CD4-positive, alpha-beta T cell treated with Interleukin-6 at 100 ng/mL for 8 hours (primary cell): Measurements from ENCODE around the gene FAM180A.

Experiments used
- DNase-seq: peaks from one replicate; pipeline ENCODE4 v3.0.0-alpha.2; 2020; ENCODE audit warnings: mixed read lengths, low spot score

Gene FAM180A

DNA sequence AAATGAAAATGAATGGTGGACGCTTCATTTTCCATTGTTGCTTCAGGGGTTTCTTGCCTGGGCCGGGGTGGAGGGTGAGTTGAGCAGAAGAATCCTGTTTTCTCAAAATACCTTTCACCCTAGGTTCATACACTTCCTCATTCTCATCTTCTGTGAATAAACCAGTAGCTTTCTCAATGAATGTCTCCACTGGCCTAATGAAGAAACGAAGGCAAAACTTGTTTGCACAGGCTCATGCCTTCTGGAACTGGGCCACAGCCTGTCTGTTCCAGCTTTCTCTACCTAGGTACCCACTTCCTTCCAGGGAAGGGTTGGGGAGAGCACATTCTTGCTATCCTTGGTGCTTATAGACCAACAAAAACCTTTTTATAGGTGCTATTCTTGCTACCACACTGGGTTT is 65.0 kb downstream of the FAM180A start:
- DNase-seq, result no peak

- DNase-seq, result no peak
These were observed 66.4 kb downstream of the FAM180A start for GRCh38 chr7:135682191-135682590.

DNA sequence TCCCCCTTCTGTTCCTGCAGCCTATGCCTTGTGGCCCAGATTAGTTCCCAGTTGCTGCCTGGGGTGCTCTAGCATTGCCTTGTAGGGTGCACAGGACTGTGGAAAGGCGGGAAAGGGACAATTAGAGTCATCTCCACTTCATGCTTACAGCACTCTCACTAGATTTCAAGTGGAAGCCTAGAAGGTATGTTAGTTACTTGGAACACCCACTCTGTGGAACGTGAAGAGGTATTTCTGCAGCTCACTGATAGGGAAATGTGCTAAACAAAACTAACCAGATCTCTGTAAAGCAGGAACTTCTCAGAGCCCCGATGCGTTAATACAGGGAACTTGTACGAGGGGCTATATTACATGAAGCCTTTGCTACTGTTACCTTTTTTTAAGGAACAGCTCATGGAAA is 66.9 kb downstream of the FAM180A start:
- no peak for DNase-seq
